NOMO-1 treated with dmso at 0.1 percent for 144 hours (cell line): ENCODE data around the gene ACADSB.

Experiments
- DNase-seq: peaks from one replicate; lab custom pipeline; 2025; ENCODE audit not compliant: unreplicated experiment; lab: John Stamatoyannopoulos, UW

ACADSB gene

DNA sequence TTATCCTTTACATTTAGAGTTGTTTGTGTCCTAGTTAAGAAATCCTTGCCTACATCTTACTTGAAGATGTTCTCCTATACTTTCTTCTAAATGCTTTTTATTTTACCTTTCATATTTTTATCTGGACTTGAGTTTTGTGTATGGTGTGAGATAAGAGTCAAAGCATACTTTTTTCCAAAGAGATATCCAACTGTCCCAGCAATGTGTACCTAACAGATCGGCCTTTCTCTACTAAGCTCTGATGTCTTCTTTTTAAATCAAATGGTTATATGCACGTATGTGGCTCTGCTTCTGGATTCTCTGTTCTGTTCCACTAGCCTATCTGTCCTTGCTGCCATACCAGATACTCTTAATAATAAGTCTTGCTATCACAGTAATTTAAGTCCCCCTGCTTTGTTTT lies 7.4 kb upstream of the ACADSB start:
- DNase-seq = no peak

DNA sequence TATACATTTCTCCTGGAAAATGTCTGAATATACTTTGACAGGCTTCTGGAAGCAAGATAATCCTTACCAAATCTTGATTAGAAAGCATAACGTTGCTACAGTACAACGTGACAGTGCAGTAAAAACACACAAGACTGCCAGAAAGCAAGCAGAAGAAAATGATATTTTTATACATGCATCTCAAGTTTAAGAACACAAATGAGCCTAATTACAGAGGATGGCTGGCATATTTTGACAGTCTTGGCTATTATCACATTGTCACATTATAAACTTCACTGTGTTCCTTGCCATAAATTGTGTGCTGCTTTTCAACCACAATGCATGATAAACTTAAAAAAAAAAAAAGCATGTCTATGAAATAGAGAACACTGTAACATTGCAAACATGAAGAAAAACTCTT lies 4.5 kb upstream of the ACADSB start:
- no peak for DNase-seq

DNA sequence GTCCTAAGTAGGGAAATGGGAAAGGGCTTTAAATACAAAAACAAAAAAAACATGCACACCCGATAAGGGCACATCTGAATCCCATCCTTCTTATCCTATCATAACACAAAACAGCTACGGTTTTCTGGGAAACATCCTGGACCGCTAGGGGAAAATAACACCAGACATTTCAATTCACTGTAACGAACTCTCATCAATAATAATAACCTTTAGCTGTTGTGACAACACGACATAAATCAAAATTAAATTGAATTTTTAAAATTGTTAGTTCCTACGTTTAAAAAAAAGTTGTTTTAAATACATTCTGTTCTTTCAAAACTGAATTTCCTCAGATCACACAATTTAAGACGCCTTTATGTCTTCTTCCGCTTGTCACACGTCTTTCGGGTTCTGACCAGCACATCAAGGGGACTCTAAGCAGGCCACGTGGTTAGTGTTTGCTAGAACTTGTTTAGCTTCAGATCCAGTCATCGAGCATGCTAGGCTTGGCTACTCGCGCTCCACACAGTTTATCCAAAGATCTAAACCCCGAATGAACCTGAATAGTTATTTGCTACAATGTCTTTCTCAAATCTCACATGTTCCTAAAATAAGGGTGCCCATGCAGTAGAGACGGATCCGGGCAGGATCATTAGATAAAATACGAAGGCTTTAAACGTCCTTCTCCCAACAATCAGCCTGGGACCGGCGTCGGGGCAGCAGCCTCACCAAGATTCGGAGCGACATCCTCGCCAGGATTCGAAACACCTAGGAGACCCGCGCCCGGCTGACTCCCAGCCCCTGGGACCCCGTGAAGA lies 1.1 kb upstream of the ACADSB start:
- DNase-seq = peak; percentile 44

DNA sequence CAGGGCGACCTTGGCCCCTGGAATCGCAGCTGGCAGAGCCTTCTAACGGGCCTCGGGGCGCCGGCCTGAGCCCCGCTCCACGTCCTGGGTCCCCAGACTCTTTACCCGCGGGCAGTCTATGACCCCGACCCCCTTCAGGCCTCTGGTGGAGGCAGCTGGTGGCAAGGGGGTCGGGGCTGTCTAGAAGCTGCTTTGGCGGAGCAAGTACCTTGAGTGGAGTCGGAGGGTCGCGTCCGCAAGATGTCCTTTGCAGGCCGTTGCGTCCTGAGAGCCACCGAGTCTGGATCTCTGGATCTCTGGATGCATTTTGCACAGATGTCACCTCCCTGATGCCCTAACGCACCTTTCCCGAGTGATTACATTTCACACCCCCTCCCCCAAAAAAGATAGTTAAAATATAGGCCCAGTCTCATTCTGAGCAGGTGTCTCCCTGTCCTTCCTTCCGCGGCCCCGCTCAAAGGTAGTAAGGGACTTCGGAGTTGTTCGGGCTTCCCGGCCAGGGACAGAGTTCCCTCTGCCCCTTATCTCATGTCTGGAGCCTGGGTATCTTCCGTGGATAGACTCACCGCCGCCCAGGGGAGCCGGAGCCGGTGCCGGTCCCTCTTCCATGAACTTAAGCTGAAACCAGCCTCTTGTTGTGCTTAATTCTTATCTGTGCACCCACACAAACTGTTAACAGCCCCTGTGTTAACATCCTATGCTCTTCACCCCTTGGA lies 457 bp downstream of the ACADSB start:
- no peak for DNase-seq

DNA sequence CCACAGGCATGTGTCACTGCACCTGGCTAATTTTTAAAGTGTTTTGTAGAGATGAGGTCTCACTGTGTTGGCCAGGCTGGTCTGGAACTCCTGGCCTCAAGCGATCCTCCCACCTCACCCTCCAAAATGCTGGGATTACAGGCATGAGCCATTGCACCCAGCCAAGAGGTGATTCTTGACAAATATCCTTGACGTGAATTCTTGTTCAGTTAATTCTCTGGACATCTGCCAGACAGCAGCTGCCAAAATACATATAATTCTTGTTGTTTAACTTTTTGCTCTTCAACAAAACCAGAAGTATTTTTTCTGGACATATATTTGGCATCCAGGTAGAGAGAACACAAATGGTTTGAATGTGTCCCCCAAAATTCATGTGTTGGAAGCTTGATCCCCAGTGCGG lies 3.2 kb downstream of the ACADSB start:
- DNase-seq = no peak

DNA sequence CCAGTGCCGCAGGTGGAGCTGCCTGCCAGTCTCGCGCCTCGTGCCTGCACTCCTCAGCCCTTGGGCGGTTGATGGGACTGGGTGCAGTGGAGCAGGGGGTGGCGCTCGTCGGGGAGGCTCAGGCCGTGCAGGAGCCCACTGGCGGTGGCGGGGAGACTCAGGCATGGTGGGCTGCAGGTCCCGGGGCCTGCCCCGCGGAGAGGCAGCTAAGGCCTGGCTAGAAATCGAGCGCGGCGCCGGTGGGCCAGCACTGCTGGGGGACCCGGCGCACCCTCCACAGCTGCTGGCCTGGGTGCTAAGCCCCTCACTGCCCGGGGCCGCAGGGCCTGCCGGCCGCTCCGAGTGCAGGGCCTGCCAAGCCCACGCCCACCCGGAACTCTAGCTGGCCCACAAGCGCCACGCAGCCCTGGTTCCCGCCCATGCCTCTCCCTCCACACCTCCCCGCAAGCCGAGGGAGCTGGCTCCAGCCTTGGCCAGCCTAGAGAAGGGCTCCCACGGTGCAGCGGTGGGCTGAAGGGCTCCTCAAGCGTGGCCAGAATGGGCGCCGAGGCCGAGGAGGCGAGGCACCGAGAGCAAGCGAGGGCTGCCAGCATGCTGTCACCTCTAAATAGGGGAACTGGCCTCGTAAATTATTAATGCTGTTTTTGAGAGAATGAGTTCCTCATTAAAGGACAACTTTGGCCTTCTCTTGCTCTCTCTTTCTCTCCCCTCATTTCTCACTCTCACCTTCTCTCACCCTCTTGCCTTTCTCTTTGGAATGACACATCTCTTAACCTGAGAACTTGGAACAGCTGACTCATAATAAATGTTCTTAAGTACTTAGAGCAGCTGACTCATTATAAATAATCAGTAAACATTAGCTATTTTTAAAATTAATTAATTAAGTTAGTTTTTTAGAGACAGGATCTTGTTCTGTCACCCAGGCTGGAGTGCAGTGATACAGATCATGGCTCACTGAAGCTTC lies 4.9 kb downstream of the ACADSB start:
- no peak for DNase-seq

DNA sequence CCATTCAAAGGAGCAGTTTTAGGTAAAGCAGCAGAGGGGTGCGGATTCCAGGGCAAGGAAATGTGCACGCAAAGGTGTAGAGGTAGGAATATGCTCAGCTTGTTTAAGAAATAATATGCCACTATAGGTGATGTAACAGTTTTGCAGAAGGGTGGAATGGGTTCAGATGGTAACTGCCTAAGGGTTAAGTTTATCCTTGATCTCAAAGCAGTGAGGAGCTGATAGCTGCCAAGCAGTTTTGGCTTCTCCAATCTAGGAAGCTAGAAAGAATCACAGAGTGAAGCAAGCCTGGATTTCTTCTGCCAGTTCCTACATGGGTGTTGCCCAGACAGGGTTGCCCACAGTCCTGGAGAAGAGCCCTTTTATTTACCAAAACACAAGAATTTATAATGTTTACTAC lies 6.0 kb downstream of the ACADSB start:
- DNase-seq = no peak

DNA sequence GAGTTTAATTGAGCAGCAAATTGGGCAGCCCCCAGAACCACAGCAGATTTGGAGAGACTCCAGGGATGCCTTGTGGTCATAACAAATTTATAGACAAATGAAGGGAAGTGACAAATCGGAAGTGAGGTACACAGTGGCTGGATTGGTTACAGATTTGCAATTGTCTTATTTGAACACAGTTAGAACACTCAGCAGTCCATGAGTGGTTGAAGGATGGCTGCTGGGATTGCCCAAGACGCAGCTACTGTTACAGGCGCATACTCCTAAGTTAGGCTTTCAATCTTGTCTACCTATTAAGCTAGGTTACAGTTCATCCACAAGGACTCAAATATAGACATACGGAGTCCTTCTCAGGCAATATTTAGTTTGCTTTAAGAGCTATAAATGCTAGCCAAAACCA lies 7.4 kb downstream of the ACADSB start:
- no peak for DNase-seq

DNA sequence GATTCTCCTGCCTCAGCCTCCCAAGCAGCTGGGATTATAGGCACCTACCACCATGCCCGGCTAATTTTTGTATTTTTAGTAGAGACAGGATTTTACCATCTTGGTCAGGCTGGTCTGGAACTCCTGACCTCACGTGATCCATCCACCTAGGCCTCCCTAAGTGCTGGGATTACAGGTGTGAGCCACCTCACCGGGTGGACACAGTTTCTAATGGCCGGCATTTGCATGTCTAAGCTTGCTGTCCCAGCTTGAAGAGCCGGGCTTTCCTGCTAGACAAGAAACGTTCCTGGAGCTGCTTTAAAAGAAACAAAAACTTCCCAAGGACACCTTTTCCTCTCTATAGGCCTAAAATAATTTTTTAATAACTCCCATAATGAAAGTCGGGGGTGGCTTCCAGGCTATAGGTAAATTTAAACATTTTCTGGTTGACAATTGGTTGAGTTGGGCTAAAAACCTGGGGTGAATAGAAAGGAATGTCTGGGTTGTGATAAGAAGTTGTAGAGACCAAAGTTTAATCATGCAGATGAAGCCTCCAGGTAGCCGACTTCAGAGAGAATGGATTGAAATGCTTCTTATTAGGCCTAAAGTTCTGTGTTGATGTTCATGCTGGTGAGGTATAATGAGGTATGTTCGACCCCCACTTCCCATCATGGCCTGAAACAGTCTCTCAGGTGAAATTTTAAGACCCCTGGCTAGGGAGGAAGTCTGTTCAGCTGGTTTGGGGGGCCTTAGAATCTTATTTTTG lies 8.8 kb downstream of the ACADSB start:
- DNase-seq = no peak

DNA sequence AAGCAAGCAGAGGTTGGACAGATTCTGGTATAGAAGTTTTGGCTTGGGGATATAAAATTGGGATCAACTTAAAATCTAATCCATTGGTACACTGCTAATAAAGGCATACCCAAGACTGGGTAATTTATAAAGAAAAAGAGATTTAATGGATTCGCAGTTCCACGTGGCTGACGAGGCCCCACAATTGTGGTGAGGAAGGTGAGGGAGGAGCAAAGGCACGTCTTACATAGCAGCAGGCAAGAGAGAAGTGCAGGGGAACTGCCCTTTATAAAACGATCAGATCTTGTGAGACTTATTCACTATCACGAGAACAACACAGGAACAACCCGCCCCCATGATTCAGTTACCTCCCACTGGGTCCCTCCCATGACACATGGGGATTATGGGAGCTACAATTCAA lies 9.7 kb downstream of the ACADSB start:
- DNase-seq = no peak

DNA sequence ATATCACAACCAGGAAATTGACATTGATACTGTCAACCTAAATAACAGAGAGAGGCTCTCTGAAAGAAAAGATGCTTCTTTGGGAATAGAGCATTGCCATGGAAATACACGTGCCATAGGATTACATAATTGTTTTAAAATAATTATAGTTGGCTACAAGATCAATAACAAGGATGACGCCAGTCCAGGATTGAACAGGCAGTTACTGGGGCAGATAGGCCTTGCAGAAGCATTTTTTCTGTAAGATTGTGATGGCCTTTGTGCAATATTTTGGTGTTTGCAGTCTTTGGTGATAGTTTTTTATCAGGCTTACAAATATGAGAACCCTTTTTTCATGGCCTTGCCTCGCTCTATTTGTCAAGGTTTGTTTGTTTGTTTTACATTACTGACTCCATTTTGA lies 10.5 kb downstream of the ACADSB start:
- no peak for DNase-seq

DNA sequence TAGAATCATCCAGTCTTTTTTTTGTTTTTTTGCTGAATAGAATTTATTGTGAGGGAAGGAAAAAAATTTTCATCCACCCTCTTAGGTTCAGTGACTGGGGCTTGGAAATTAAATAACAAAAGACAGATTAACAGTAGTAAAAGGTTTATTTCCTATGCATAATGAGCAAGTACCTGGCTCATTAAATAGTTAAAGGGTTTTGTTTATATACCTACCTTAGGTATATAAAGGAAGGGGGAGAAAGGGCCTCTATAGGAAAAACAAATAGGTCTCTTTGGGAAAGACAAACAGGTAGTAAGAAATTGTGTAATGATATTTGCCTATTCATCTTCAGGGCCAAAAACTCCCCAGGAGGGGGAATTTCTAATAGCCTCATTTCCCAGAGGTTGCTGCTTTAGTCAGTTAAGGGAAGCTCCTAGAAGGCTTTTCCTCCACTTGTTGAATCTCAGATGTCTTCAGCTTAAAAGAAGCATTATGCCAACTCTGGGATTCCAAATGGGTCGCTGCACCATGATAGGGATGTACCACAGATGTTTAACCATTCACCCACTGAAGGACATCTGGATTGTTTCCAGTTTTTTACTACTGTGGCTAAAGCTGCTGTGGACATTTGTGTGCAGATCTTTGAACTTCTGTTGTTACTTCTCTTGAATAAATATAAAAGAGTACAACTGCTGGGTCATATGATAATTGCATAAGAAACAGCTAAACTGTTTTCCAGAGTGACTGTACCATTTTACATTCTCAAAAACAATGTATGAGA lies 11.3 kb downstream of the ACADSB start:
- no peak for DNase-seq

DNA sequence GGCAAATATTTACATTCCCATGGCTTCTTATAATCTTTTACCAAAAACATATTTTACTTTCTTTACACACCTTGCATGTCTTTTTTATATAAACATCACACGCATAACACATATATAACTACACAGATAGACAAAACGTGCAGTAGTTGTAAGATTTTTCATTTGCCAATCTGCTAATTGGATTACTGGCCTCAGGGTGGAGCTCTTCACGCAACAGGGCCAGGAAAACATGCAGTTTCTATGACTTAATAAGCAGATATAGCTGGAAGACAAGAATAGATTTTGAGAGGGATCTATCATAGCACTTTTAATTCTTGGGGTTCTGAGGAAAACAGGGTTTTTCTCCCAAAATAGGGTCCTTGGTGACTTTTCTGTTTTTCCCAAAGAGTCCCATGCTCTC lies 12.7 kb downstream of the ACADSB start:
- no peak for DNase-seq

DNA sequence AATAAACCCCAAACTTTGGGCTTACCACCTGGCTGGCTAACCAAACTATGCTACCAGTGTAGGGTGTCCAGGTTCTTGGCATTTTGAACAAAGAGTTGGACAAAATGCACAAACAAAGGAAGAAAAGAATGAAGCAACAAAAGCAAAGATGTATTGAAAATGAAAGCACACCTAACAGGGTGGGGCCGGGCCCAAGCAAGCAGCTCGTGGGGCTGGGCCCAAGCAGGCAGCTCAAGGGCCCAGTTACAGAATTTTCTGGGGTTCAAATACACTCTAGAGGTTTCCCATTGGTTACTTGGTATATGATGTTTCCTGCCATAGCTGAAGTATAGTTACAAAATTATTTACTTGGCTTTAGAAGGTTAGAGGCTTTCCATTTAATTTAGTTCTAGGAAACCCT lies 15.7 kb downstream of the ACADSB start:
- DNase-seq = no peak

DNA sequence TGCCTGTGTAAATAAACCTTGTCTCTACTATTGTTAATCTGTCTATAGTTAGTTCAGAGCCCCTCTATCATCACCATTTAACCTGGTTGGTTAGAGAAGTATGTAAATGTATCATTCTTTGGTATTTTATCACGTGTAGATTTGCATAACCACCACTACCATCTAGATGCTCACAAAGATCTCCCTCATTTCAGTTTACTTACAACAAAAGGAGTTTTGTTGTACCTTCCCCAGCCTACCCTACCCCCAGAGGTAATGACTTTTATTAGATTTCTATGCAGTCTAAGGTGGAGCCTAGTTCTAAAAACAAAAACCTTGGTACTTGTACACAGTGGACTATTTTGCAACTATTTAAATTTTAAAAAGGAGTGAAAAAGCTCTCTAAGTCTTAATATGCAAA lies 17.5 kb downstream of the ACADSB start:
- no peak for DNase-seq

DNA sequence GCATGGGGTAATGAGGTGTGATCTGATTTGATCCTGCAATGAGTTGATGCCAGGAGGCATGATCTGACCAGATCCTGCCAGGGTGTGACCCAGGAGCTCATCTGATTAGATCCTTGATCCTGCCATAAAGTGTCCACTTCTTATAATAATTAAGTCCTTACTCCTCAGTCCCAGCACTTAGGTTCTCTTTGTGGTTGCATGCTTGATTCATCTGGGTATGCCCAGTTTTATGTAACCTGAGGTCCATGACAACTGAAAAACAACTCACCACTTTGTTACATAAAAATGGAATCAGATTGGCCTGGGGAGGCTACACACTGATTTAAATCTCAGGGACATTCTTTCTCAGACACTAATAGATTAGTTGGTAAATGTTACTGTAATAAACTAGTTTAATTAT lies 19.1 kb downstream of the ACADSB start:
- DNase-seq = no peak

DNA sequence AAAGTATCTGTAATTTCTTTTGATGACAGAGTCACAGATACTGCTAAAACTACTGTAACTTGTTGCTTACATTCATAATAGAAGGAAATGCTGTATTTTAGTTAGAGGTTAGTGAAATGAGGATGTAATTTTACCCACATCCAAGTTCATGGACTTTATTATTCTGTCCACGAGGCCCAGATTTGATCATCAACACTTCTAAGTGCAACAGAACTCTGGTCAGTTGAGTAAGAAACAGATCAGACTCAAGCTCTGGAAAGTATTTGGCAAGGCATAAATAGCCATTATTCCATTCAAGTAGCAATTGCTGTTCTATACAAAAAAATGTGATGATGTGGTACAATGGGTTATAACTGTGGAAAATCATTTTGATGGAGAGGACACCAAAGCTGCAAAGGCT lies 22.3 kb downstream of the ACADSB start:
- DNase-seq = no peak

DNA sequence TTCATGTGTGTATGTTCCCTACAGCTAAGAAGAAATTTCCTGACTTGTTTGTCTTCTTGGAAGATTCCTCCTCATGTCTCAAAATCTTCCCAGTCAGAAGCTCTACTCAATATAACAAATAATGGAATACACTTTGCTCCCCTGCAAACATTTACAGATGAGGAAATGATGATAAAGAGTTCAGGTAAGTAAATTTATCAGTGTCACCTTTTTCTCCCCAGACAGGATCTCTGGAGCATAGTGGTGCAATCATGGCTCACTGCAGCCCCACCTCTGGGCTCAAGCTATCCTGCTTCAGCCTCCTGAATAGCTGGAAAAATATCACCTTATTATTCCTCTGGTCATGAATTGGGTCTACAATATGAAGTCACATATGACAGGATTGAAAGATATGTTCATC lies 25.5 kb downstream of the ACADSB start:
- DNase-seq = no peak

DNA sequence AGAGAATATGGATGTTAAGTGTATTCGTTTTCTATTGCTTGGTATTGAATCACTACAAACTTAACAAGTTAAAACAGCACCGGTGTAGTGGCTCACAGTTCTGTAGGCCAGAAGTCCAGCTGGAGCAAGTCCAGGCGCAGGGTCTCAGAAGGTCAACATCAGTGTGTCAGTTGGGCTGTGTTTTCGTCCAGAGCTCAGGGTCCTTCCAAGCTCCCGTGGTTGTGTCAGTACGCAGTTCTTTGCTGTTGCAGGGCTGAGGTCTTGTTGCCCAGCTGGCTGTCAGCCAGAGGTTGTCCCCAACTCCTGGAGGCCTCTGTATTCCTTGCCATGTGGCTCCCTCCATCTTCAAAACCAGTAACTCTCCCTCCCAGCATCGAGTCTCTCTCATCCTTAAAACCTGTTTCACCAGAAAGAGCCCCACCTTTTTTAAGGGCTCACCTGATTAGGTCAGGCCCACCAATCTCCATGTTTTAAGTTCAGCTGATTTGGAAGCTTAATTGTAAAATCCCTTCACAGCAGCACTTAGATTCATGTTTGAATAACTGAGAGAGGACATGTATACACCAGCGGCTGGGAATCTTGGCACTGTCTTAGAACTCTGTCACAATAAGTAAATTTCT lies 26.8 kb downstream of the ACADSB start:
- no peak for DNase-seq
